Measurements from ENCODE around the gene KCNMA1. TPM values are rescaled to one million over a fixed set of nuclear protein-coding genes. Genes with fewer than 3 reads are reported as not detected.

Gene KCNMA1
- total RNA-seq, 2 experiments from 2014 or later: not detected

GRCh38 chr10:77118603-77119282 is 518.9 kb downstream of the KCNMA1 start:
- intact Hi-C loops (cut with micrococcal nuclease): loop anchor here (10.0 kb wide), 1 partner anchor 134 kb away; no protein-coding TSS in a partner anchor

GRCh38 chr10:77117501-77117900 is 520.1 kb downstream of the KCNMA1 start:
- no peaks in the 10 kb centered on the region for H3K36me3 Mint-ChIP-seq
- H3K27me3 Mint-ChIP-seq: no peaks in the 10 kb centered on the region
- no peak overlapping the region for H3K27ac Mint-ChIP-seq
- H3K4me1 Mint-ChIP-seq (ENCODE audit: low read depth): no peaks in the 10 kb centered on the region
- ChIA-PET POLR2A (no interaction called here), CTCF (no interaction called here)
- no peak for DNase-seq
- intact Hi-C loops (cut with micrococcal nuclease): loop anchor here (10.0 kb wide), 1 partner anchor 133 kb away; no protein-coding TSS in a partner anchor
- no peak overlapping the region for H3K4me3 Mint-ChIP-seq
- no peaks in the 10 kb centered on the region for H3K9me3 Mint-ChIP-seq

More at GRCh38 chr10:77118603-77119282, 518.9 kb downstream of the KCNMA1 start:
- Mint-ChIP-seq H3K36me3 (no peaks in the 10 kb centered on the region), H3K27ac (no peak overlapping the region), H3K9me3 (no peaks in the 10 kb centered on the region), H3K4me1 (ENCODE audit: low read depth) (no peaks in the 10 kb centered on the region), H3K4me3 (no peak overlapping the region), H3K27me3 (no peaks in the 10 kb centered on the region)
- POLR2A ChIA-PET: no interaction called here
- DNase-seq: no peak
- CTCF ChIA-PET: interaction anchor here (1.0 kb wide), 1 partner anchor 55 kb away, joined by 3 read pairs; no protein-coding TSS in a partner anchor

- DNase-seq: no peak
- Mint-ChIP-seq H3K27me3 (no peaks in the 10 kb centered on the region), H3K4me3 (no peak overlapping the region), H3K9me3 (no peaks in the 10 kb centered on the region), H3K4me1 (ENCODE audit: low read depth) (no peaks in the 10 kb centered on the region), H3K36me3 (no peaks in the 10 kb centered on the region), H3K27ac (no peak overlapping the region)
- ChIA-PET POLR2A (no interaction called here), CTCF (no interaction called here)
- intact Hi-C loops (cut with micrococcal nuclease): loop anchor here (10.0 kb wide), 1 partner anchor 132 kb away; no protein-coding TSS in a partner anchor
Measured at GRCh38 chr10:77116904-77117303, 520.7 kb downstream of the KCNMA1 start.

- H3K27me3 Mint-ChIP-seq: no peaks in the 10 kb centered on the region
- POLR2A ChIA-PET: no interaction called here
- intact Hi-C loops (cut with micrococcal nuclease): loop anchor here (10.0 kb wide), 1 partner anchor 130 kb away; no protein-coding TSS in a partner anchor
- H3K27ac Mint-ChIP-seq: no peak overlapping the region
- no peaks in the 10 kb centered on the region for H3K9me3 Mint-ChIP-seq
- no peak overlapping the region for H3K4me3 Mint-ChIP-seq
- no peaks in the 10 kb centered on the region for H3K4me1 Mint-ChIP-seq (ENCODE audit: low read depth)
- no peak for DNase-seq
- no peaks in the 10 kb centered on the region for H3K36me3 Mint-ChIP-seq
- CTCF ChIA-PET: no interaction called here
Measured at GRCh38 chr10:77114181-77114821, 523.3 kb downstream of the KCNMA1 start.

GRCh38 chr10:77111611-77112550 is 525.7 kb downstream of the KCNMA1 start:
- no peaks in the 10 kb centered on the region for H3K4me1 Mint-ChIP-seq (ENCODE audit: low read depth)
- intact Hi-C loops (cut with micrococcal nuclease): loop anchor here (10.0 kb wide), 1 partner anchor 127 kb away; no protein-coding TSS in a partner anchor
- POLR2A ChIA-PET: no interaction called here
- no peak overlapping the region for H3K27ac Mint-ChIP-seq
- H3K9me3 Mint-ChIP-seq: no peaks in the 10 kb centered on the region
- CTCF ChIA-PET: interaction anchor here (0.8 to 1.4 kb wide), 2 partner anchors 14 to 19 kb away, joined by 3 to 4 read pairs; no protein-coding TSS in a partner anchor
- no peaks in the 10 kb centered on the region for H3K36me3 Mint-ChIP-seq
- no peak overlapping the region for H3K4me3 Mint-ChIP-seq
- no peaks in the 10 kb centered on the region for H3K27me3 Mint-ChIP-seq
- no peak for DNase-seq

- no peak overlapping the region for H3K4me3 Mint-ChIP-seq
- no peaks in the 10 kb centered on the region for H3K36me3 Mint-ChIP-seq
- H3K4me1 Mint-ChIP-seq (ENCODE audit: low read depth): no peaks in the 10 kb centered on the region
- ChIA-PET POLR2A (no interaction called here), CTCF (interaction anchor here (0.8 kb wide), 1 partner anchor 18 kb away, joined by 3 read pairs; no protein-coding TSS in a partner anchor)
- DNase-seq: no peak
- H3K27me3 Mint-ChIP-seq: no peaks in the 10 kb centered on the region
- H3K9me3 Mint-ChIP-seq: no peaks in the 10 kb centered on the region
- H3K27ac Mint-ChIP-seq: no peak overlapping the region
- intact Hi-C loops (cut with micrococcal nuclease): loop anchor here (10.0 kb wide), 1 partner anchor 126 kb away; no protein-coding TSS in a partner anchor
Measured at GRCh38 chr10:77110757-77111156, 526.9 kb downstream of the KCNMA1 start.

GRCh38 chr10:77109351-77109994 is 528.1 kb downstream of the KCNMA1 start:
- no peaks in the 10 kb centered on the region for H3K36me3 Mint-ChIP-seq
- H3K27ac Mint-ChIP-seq: no peak overlapping the region
- no peaks in the 10 kb centered on the region for H3K9me3 Mint-ChIP-seq
- CTCF ChIA-PET: interaction anchor here (1.0 kb wide), 1 partner anchor 71 kb away, joined by 3 read pairs; no protein-coding TSS in a partner anchor
- no peak overlapping the region for H3K4me3 Mint-ChIP-seq
- DNase-seq: no peak
- H3K27me3 Mint-ChIP-seq: no peaks in the 10 kb centered on the region
- H3K4me1 Mint-ChIP-seq (ENCODE audit: low read depth): no peaks in the 10 kb centered on the region
- POLR2A ChIA-PET: no interaction called here
- intact Hi-C loops (cut with micrococcal nuclease): no loop called here

- POLR2A ChIA-PET: no interaction called here
- H3K27me3 Mint-ChIP-seq: peaks cover 2% of the 10 kb centered on the region
- no peak overlapping the region for H3K4me3 Mint-ChIP-seq
- no peak overlapping the region for H3K27ac Mint-ChIP-seq
- intact Hi-C loops (cut with micrococcal nuclease): no loop called here
- H3K9me3 Mint-ChIP-seq: no peaks in the 10 kb centered on the region
- H3K4me1 Mint-ChIP-seq (ENCODE audit: low read depth): no peaks in the 10 kb centered on the region
- CTCF ChIA-PET: no interaction called here
- DNase-seq: no peak
- H3K36me3 Mint-ChIP-seq: no peaks in the 10 kb centered on the region
Measured at GRCh38 chr10:77106676-77107075, 530.9 kb downstream of the KCNMA1 start.

- no peaks in the 10 kb centered on the region for H3K36me3 Mint-ChIP-seq
- no peaks in the 10 kb centered on the region for H3K9me3 Mint-ChIP-seq
- intact Hi-C loops (cut with micrococcal nuclease): no loop called here
- peaks cover 2% of the 10 kb centered on the region for H3K27me3 Mint-ChIP-seq
- no peak for DNase-seq
- H3K4me3 Mint-ChIP-seq: no peak overlapping the region
- CTCF ChIA-PET: no interaction called here
- POLR2A ChIA-PET: no interaction called here
- no peaks in the 10 kb centered on the region for H3K4me1 Mint-ChIP-seq (ENCODE audit: low read depth)
- no peak overlapping the region for H3K27ac Mint-ChIP-seq
Measured at GRCh38 chr10:77105761-77106221, 531.8 kb downstream of the KCNMA1 start.

GRCh38 chr10:77104459-77104980 is 533.1 kb downstream of the KCNMA1 start:
- no peak overlapping the region for H3K27ac Mint-ChIP-seq
- H3K9me3 Mint-ChIP-seq: no peaks in the 10 kb centered on the region
- intact Hi-C loops (cut with micrococcal nuclease): no loop called here
- CTCF ChIA-PET: no interaction called here
- POLR2A ChIA-PET: no interaction called here
- H3K4me3 Mint-ChIP-seq: no peak overlapping the region
- H3K4me1 Mint-ChIP-seq (ENCODE audit: low read depth): no peaks in the 10 kb centered on the region
- DNase-seq: no peak
- H3K27me3 Mint-ChIP-seq: peaks cover 2% of the 10 kb centered on the region
- no peaks in the 10 kb centered on the region for H3K36me3 Mint-ChIP-seq

- POLR2A ChIA-PET: no interaction called here
- Mint-ChIP-seq H3K4me1 (ENCODE audit: low read depth) (no peaks in the 10 kb centered on the region), H3K27me3 (peaks cover 3% of the 10 kb centered on the region), H3K27ac (no peak overlapping the region), H3K4me3 (no peak overlapping the region), H3K9me3 (no peaks in the 10 kb centered on the region), H3K36me3 (no peaks in the 10 kb centered on the region)
- intact Hi-C loops (cut with micrococcal nuclease): no loop called here
- CTCF ChIA-PET: no interaction called here
- no peak for DNase-seq
Measured at GRCh38 chr10:77103213-77103612, 534.4 kb downstream of the KCNMA1 start.

Data from activated CD4-positive, alpha-beta memory T cell treated with anti-CD3 and anti-CD28 coated beads for 36 hours (primary cell).